ENCODE results near the gene C3orf22.

The C3orf22 gene

DNA sequence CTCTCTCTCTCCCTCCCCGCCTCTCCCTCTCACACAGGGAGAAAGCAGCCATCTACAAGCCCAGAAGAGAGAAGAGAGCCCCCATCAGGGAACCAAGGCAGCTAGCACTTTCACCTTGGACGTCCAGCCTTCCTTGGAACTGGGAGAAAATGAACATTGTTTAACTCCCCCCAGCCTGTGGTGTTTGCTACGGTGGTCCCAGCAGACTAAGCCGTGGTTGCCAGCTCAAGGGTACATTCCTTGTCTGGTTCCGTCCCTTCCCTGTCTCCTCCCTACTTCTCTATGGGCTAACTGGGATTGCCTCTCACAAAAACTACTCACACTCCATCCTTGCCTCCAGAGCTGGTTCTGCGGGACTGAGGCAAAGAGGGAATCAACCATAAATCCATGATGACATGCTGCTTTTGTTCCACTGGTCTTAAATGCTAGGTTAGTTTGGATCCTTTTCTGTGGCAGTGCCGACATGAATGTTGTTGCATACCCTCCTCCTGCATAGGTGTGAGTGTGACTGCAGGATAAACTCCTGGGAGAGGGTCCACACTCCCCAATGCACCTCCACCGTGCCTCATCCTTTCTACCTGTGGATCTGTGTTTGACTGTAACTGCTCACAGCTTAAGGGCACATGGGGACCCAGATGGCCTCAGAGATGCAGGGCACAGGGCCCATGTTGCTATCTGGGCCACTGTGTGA is 12.0 kb downstream of the C3orf22 start:
- Histone ChIP-seq H3K36me3 (ENCODE audit: control insufficient read depth, insufficient read depth, low read length) (no peaks in the 10 kb centered on the region), H3K4me3 (ENCODE audit: low read depth, low read length) (no peak overlapping the region), H3K9ac (ENCODE audit: low read depth, low read length) (no peak overlapping the region), H3K27me3 (ENCODE audit: control insufficient read depth, insufficient read depth, low read length) (no peaks in the 10 kb centered on the region), H3K4me1 (ENCODE audit: control insufficient read depth, insufficient read depth, low read length) (peaks cover 10% of the 10 kb centered on the region), H3K9me3 (ENCODE audit: control insufficient read depth, insufficient read depth, low read length) (no peaks in the 10 kb centered on the region)

GRCh38 chr3:126546013-126546412 is 12.7 kb downstream of the C3orf22 start:
- H3K36me3 ChIP-seq (ENCODE audit: control insufficient read depth, insufficient read depth, low read length) = no peaks in the 10 kb centered on the region
- no peaks in the 10 kb centered on the region for H3K9me3 ChIP-seq (ENCODE audit: control insufficient read depth, insufficient read depth, low read length)
- H3K4me1 ChIP-seq (ENCODE audit: control insufficient read depth, insufficient read depth, low read length) = peaks cover 10% of the 10 kb centered on the region
- H3K27me3 ChIP-seq (ENCODE audit: control insufficient read depth, insufficient read depth, low read length) = no peaks in the 10 kb centered on the region
- no peak overlapping the region for H3K9ac ChIP-seq (ENCODE audit: low read depth, low read length)
- no peak overlapping the region for H3K4me3 ChIP-seq (ENCODE audit: low read depth, low read length)

DNA sequence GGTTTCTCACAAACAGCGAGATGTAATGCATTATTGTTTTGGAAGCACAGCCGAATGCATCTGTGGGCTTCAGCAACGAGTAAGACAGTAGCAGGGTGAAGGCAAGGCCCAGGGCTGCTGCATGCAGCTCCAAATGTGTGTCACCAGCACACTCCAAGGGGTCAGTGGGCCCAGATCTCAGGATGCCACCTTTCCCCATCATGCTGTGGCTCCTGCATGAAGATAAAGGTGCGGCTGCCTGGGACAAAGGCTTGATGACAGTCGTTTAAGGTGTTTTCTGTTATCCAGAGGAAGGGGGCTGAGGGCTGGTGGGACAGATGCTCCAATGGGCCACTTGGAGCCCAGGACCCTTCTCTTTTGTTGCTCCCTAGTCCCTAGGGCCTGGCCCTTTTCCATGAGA is 13.2 kb downstream of the C3orf22 start:
- Histone ChIP-seq H3K9me3 (ENCODE audit: control insufficient read depth, insufficient read depth, low read length) (no peaks in the 10 kb centered on the region), H3K36me3 (ENCODE audit: control insufficient read depth, insufficient read depth, low read length) (no peaks in the 10 kb centered on the region), H3K4me1 (ENCODE audit: control insufficient read depth, insufficient read depth, low read length) (peaks cover 10% of the 10 kb centered on the region), H3K27me3 (ENCODE audit: control insufficient read depth, insufficient read depth, low read length) (no peaks in the 10 kb centered on the region), H3K9ac (ENCODE audit: low read depth, low read length) (no peak overlapping the region), H3K4me3 (ENCODE audit: low read depth, low read length) (no peak overlapping the region)

GRCh38 chr3:126544596-126545281 is 14.0 kb downstream of the C3orf22 start:
- Histone ChIP-seq H3K27me3 (ENCODE audit: control insufficient read depth, insufficient read depth, low read length) (no peaks in the 10 kb centered on the region), H3K36me3 (ENCODE audit: control insufficient read depth, insufficient read depth, low read length) (no peaks in the 10 kb centered on the region), H3K4me3 (ENCODE audit: low read depth, low read length) (no peak overlapping the region), H3K9me3 (ENCODE audit: control insufficient read depth, insufficient read depth, low read length) (no peaks in the 10 kb centered on the region), H3K4me1 (ENCODE audit: control insufficient read depth, insufficient read depth, low read length) (peaks cover 10% of the 10 kb centered on the region), H3K9ac (ENCODE audit: low read depth, low read length) (no peak overlapping the region)

DNA sequence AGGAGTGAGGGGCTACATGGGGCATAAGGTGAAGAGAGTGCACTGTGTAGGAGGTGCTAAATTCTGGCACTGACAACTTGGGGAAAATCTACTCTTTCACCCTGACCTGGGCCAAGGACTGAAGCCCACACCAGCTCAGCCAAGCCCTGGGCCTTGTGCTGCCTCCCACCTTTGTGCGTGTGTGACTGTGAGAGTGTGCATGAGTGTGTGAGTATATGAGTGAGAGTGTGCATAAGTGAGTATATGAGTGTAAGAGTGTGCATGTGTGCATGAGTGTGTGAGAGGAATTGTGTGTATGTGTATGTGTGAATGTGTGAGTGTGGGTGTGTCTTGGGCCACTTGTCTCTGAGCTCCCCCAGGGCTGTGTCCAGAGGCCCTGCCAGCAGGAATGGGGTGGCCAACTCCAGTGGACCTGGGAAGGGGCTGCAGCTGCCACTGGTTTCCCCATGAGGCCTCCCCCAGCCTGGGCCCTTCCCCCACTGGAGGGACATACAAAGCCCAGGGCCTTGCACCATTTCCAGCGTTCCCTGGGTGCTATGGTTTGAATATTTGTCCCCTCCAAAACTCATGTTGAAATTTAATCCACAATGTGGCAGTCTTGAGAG is 15.2 kb downstream of the C3orf22 start:
- no peak overlapping the region for H3K9ac ChIP-seq (ENCODE audit: low read depth, low read length)
- H3K4me1 ChIP-seq (ENCODE audit: control insufficient read depth, insufficient read depth, low read length) = peaks cover under 1% of the 10 kb centered on the region
- H3K36me3 ChIP-seq (ENCODE audit: control insufficient read depth, insufficient read depth, low read length) = no peaks in the 10 kb centered on the region
- no peaks in the 10 kb centered on the region for H3K27me3 ChIP-seq (ENCODE audit: control insufficient read depth, insufficient read depth, low read length)
- no peaks in the 10 kb centered on the region for H3K9me3 ChIP-seq (ENCODE audit: control insufficient read depth, insufficient read depth, low read length)
- H3K4me3 ChIP-seq (ENCODE audit: low read depth, low read length) = no peak overlapping the region

DNA sequence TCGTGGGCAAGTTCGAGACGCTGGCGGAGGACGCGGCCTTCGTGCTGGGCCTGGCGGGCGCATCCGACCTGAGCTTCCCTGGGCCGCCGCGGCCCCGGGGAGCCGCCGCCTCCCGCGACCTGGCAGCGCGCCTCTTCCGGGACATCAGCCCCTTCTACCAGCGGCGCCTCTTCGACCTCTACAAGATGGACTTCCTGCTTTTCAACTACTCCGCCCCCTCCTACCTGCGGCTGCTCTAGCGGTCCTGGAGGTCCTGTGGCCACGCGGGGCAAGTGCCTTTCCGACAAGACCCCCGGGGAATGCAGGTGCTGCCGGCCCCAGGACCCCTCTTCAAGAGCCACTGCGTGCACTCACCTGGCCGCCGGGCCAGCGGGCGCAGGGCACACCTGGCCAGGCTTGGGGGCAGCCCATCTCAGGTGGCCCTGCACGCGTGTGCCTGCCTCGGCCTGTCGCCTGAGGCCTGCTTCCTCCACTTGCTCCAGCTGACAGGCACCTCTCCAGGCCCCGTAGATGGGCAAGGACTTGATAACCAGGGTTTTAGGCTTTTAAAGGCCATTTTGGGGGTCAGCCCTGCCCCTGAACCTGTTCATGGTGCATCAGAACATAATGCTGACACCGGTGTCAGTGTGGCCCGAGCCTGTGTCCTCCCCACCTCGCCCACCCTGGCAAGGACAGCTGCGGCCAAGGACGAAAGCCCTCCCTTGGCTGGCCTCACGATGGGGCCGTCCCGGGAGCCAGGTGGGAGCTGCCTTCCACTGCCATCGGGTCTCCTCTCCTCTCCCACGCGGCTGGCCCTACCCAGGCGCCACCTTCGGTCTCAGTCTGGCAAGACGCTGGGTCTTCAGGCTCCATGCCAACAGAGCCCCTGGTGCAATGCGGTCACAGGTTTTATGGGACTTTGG is 16.1 kb downstream of the C3orf22 start:
- no peaks in the 10 kb centered on the region for H3K27me3 ChIP-seq (ENCODE audit: control insufficient read depth, insufficient read depth, low read length)
- H3K9ac ChIP-seq (ENCODE audit: low read depth, low read length) = no peak overlapping the region
- H3K36me3 ChIP-seq (ENCODE audit: control insufficient read depth, insufficient read depth, low read length) = no peaks in the 10 kb centered on the region
- H3K4me1 ChIP-seq (ENCODE audit: control insufficient read depth, insufficient read depth, low read length) = no peaks in the 10 kb centered on the region
- H3K4me3 ChIP-seq (ENCODE audit: low read depth, low read length) = no peak overlapping the region
- no peaks in the 10 kb centered on the region for H3K9me3 ChIP-seq (ENCODE audit: control insufficient read depth, insufficient read depth, low read length)

DNA sequence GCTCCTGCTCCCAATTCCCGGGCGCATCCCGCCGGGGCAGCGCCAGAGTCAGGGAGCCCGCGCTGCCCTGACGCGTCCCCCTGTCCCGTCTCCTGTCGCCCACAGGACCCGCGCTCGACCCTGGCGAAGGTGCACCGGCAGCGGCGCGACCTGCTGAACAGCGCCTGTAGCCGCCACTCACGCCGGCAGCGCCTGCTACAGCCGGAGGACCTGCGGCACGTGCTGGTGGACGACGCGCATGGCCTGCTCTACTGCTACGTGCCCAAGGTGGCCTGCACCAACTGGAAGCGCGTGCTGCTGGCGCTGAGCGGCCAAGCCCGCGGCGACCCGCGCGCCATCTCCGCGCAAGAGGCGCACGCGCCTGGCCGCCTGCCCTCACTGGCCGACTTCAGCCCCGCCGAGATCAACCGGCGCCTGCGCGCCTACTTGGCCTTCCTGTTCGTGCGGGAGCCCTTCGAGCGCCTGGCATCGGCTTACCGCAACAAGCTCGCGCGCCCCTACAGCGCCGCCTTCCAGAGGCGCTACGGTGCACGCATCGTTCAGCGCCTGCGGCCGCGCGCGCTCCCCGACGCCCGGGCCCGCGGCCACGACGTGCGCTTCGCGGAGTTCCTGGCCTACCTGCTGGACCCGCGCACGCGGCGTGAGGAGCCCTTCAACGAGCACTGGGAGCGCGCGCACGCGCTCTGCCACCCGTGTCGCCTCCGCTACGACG is 16.9 kb downstream of the C3orf22 start:
- Histone ChIP-seq H3K27me3 (ENCODE audit: control insufficient read depth, insufficient read depth, low read length) (no peaks in the 10 kb centered on the region), H3K36me3 (ENCODE audit: control insufficient read depth, insufficient read depth, low read length) (no peaks in the 10 kb centered on the region), H3K4me1 (ENCODE audit: control insufficient read depth, insufficient read depth, low read length) (no peaks in the 10 kb centered on the region), H3K9ac (ENCODE audit: low read depth, low read length) (no peak overlapping the region), H3K9me3 (ENCODE audit: control insufficient read depth, insufficient read depth, low read length) (no peaks in the 10 kb centered on the region), H3K4me3 (ENCODE audit: low read depth, low read length) (no peak overlapping the region)

DNA sequence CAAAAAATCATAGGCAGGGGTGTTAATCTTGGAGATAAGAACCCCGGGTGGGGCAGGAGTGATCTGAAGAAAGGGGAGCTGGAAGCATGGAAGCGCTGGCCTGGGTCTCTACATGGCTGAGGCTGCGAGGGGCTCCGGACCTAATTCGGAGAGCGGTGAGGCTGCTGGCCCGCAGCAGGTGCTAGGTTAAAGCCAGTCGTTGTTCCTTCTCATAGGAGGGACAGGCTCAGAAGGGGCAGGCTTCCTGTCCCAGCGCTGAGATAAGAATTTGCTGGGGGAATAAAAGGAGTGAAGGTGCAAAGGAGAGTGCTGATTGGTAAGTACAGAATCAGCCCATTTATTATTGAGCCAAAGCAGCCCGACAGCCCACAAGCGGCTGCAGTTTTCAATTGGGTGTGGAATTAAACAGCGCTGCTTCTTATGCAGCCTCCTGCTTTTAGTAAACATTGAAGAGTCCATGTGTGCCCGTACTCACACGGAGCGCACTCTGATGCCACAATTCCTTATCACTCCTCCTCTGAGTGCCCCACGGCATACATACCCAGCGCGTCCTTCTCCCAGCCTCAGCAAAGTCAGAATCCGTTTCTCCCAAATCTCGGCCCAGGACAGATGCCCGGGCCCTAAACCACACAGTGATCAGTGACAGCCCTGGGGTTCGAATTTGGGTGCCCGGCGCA is 17.6 kb downstream of the C3orf22 start:
- Histone ChIP-seq H3K9ac (ENCODE audit: low read depth, low read length) (no peak overlapping the region), H3K27me3 (ENCODE audit: control insufficient read depth, insufficient read depth, low read length) (no peaks in the 10 kb centered on the region), H3K36me3 (ENCODE audit: control insufficient read depth, insufficient read depth, low read length) (no peaks in the 10 kb centered on the region), H3K4me1 (ENCODE audit: control insufficient read depth, insufficient read depth, low read length) (no peaks in the 10 kb centered on the region), H3K9me3 (ENCODE audit: control insufficient read depth, insufficient read depth, low read length) (no peaks in the 10 kb centered on the region), H3K4me3 (ENCODE audit: low read depth, low read length) (no peak overlapping the region)

DNA sequence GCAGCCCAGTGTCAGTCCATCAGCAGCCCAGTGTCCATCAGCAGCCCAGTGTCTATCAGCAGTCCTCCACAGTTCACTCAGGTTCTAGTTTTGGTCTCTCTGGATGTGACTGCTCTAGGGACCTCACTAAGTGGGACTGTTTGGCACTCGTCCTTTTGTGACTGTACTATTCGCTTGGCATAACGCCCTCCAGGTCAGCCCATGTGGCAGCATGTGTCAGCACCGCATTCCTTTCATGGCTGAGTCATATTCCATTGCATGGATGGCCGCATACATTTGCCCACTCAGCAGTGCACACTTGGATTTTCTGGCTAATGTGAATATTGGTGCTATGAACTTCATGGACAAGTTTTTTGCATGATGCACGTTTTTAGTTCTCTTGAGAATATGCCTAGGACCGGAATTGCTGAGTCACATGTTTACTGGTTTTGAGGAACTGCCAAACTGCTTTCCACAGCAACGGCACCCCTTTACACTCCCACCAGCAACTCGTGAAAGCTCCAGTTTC is 18.3 kb downstream of the C3orf22 start:
- Histone ChIP-seq H3K9me3 (ENCODE audit: control insufficient read depth, insufficient read depth, low read length) (no peaks in the 10 kb centered on the region), H3K4me3 (ENCODE audit: low read depth, low read length) (no peak overlapping the region), H3K4me1 (ENCODE audit: control insufficient read depth, insufficient read depth, low read length) (no peaks in the 10 kb centered on the region), H3K27me3 (ENCODE audit: control insufficient read depth, insufficient read depth, low read length) (no peaks in the 10 kb centered on the region), H3K9ac (ENCODE audit: low read depth, low read length) (no peak overlapping the region), H3K36me3 (ENCODE audit: control insufficient read depth, insufficient read depth, low read length) (no peaks in the 10 kb centered on the region)

DNA sequence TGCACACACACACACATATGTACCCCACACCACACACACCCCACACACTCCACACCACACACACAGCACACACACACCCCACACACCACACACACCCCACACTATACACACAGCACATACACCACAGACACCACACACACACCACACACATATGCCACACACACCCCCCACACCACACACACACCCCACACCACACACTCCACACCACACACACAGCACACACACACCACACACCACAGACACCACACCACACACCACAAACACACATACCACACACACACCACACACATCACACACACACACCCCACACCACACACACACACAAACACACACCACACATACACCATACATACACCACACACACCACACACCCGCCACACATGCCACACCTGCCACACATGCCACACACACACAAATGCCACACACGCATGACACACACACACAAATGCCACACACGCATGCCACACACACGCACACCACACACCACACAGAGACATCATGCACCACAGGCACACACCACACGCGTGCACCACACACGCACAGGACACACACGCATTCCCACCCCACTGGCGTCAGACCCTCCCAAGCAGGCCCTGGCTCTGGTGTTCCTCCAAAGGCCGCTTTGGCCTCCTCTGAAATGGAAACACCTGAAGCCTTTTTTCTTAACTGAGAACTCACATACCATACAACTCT is 19.0 kb downstream of the C3orf22 start:
- no peak overlapping the region for H3K4me3 ChIP-seq (ENCODE audit: low read depth, low read length)
- no peaks in the 10 kb centered on the region for H3K9me3 ChIP-seq (ENCODE audit: control insufficient read depth, insufficient read depth, low read length)
- H3K9ac ChIP-seq (ENCODE audit: low read depth, low read length) = no peak overlapping the region
- H3K36me3 ChIP-seq (ENCODE audit: control insufficient read depth, insufficient read depth, low read length) = no peaks in the 10 kb centered on the region
- H3K4me1 ChIP-seq (ENCODE audit: control insufficient read depth, insufficient read depth, low read length) = no peaks in the 10 kb centered on the region
- no peaks in the 10 kb centered on the region for H3K27me3 ChIP-seq (ENCODE audit: control insufficient read depth, insufficient read depth, low read length)
